Cortex of kidney (tissue), 1 donor: ENCODE data around the gene PRKCE.

Experiments
- DNase-seq: peaks from one replicate; lab custom pipeline; 2025; lab: John Stamatoyannopoulos, UW

Gene PRKCE

GRCh38 chr2:45780541-45781463, 129.3 kb downstream of the PRKCE start:
- DNase-seq: no peak

DNA sequence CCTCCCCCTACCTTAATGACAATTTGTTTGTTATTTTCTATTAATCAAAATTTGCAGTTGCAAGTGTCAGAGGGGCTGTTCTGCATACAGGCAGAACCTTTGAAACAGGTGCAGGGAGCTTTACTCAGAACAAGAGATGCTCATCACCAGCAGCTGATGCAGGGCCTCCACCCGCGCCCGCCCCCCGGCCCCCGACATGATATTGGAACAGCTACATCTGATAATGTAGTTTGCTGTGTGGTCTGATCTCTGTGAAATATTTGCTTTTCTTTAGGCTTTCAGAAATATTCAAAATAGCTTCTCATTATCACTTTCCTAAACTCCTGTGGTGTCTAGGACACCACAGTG, 130.0 kb downstream of the PRKCE start:
- DNase-seq: no peak

DNA sequence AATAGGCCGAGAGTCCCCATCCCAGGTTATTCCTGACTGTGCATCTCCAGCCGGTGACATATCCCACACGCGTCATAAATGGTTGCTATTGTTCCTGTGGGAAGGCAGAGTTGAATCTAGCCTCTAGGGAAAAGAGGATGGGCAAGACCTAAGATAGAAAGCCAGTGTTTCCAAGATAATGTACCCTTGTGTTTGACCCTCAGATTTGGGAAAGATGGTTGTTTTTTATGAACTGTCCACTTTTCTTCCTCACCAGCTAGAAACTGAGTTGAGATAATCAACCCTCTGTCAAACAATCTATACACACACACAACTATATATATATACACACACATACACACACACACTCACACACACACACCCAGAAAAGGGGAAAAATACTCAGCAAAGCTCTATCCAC, 131.0 kb downstream of the PRKCE start:
- DNase-seq: no peak

DNA sequence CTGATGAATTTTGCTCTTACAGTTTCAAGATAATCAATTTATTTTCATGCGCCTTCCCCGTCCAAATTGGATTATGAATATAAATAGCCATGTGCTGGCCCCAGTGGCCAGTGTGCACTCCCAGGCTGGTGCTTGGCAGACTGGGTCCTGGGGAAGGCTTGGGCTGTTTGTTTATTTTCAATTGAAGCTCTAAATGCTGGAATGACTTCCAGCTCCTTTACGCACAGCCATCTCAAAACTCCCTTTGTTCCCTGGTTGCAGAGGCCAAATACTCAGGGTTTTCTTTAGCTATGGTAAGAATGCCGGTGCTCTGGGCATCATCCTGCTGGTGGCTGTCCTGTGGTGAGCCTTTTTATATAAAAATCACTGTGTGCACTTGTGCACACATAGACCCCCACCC, 131.5 kb downstream of the PRKCE start:
- DNase-seq: no peak

GRCh38 chr2:45786030-45786835, 134.8 kb downstream of the PRKCE start:
- no peak for DNase-seq

GRCh38 chr2:45786836-45787357, 135.4 kb downstream of the PRKCE start:
- no peak for DNase-seq

GRCh38 chr2:45788401-45788800, 136.9 kb downstream of the PRKCE start:
- DNase-seq: no peak

DNA sequence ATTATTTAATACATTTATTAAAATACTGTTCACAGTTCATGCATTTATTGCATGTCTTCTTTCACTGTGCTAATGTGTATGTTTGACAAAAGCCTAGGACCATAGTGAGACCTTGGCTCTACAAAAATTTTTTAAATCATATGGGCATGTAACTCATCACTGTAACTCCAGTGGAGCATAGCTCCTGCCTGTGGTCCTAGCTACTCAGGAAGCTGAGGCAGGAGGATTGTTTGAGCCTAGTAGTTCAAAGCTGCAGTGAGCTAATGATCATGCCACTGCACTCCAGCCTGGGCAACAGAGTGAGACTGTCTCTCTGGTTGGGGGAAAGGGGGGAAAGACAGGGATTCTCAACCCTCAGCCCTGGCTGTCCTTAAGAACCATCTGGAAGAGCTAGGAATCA, 137.8 kb downstream of the PRKCE start:
- DNase-seq: no peak

DNA sequence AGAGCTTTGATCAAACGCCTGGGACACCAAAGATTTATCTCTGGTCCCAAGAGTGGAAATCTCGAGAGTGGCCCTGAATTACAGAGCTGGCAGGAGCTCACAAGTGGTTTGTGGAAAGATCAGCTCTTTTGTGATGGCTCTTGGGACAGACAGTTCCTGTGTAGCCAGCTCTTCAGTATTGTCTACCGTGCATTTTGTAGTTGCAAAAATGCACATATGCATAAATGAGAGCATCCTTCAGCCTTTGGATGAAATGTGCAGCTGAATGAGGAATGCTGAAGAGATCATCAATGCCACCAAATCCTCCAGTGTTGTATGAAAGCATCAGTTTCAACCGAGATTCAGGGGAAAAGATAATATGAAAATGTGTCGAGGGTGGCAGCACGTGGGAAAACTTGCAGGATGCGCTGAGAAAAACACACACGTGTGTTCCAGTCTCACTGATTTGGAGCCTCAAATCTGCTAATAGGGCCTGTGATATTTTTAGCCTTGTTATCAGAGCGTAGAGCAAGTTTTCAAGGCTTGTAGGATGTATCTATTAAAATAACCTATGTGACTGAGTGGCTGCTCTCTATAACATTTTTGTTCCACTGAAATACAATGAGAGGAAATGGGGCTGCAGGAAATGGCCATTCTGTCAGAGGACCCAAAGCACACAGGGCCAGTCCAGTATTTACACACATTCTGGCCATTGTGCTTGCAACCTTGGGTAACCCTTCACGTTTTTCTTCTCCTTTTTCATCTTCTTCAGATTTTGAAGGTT, 138.7 kb downstream of the PRKCE start:
- no peak for DNase-seq

- no peak for DNase-seq
These were observed 142.0 kb downstream of the PRKCE start for GRCh38 chr2:45793305-45793962.

DNA sequence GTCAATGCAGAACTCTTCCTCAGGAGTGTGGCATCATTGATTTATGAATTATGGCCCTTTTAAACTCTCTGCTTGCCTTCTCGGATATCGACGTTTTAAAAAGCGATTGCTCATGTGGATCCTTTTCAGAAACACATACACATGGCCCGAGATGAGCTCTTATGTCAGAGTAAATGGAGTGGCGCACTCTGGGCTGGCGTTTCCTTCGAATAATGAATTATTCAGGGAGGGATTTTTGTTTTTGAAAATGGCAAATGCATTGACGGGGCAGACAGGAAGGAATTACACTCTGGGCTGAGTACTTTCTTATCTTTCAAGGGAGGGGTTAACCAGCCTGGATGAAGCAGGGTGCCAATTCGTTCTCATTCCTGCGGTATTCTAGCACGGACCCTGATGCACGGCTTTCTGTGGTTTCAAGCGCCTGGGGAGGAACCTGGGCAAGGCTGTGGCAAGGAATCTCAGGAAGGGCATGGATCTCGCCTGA, 142.7 kb downstream of the PRKCE start:
- DNase-seq: no peak

GRCh38 chr2:45796500-45796899, 145.0 kb downstream of the PRKCE start:
- DNase-seq: no peak

DNA sequence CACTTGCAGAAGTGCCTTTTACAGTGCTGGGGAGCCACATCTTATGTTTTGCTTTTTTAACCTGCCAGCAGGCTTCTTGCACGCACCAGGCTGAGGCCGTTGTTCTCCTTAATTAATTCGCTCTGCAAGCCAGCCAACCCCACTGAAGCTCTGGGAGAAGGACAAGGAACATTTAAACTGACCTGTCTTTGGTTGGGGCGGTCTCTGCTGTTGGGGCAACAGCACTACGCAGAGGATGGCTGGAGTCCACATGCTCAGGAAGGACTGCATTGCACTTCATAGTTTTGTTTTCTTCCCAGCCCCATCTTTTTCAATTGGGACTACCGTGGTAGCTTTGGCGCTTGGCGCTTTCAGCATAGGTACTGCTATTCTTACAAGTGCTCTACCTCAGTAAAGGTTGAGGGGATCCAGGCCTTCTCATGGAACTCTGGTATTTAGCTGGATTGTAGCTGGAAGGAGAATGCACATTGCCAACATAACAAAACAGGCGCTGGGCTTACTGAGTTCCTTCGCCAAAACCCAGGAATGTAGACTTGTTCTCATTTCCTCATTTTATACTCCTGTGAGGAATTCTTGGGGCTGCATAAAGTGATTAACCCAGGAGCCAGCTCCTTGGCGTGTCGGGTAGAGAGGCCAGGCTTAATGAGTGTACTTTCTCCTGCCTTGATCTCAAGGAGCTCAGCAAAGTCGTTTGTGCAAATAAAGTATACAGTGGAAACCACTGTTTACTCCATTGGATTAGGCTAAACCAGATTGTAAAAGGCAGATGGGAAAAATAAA, 146.2 kb downstream of the PRKCE start:
- no peak for DNase-seq

DNA sequence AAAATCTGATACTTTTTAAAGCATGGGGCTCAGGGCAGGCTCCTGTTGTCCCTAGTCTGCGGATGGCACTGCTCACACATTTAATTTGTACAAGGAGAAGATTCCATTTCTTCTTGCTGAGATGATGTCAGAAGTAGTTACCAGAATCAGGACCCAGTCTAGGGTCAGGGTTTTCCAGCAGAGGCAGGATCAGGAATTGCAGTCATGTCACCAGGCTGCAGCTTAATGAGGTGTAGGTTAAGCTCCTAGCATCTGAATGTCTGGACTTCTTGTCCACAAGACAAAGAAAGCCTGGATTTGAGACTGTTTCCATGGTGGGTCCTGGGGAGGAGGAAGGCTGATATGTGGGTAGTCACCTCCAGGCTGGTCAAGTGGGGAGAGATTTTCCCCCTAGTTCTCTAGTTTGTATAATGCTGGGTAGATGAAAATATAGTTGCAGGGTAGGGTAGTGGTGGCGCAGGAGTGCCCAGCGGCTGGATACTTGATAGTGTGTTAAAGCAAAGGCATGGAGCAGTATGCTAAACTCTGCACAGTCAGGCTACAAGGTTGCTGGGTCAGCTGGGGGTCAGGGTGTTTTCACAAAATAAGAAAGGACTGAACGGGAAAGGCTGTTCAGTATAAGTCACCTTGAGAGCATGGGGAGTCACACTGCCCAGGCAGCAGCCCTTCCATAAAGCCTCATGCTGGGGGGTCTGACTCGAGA, 148.4 kb downstream of the PRKCE start:
- DNase-seq: no peak

- DNase-seq: no peak
These were observed 151.1 kb downstream of the PRKCE start for GRCh38 chr2:45802499-45803138.

- no peak for DNase-seq
These were observed 153.7 kb downstream of the PRKCE start for GRCh38 chr2:45804987-45805755.

DNA sequence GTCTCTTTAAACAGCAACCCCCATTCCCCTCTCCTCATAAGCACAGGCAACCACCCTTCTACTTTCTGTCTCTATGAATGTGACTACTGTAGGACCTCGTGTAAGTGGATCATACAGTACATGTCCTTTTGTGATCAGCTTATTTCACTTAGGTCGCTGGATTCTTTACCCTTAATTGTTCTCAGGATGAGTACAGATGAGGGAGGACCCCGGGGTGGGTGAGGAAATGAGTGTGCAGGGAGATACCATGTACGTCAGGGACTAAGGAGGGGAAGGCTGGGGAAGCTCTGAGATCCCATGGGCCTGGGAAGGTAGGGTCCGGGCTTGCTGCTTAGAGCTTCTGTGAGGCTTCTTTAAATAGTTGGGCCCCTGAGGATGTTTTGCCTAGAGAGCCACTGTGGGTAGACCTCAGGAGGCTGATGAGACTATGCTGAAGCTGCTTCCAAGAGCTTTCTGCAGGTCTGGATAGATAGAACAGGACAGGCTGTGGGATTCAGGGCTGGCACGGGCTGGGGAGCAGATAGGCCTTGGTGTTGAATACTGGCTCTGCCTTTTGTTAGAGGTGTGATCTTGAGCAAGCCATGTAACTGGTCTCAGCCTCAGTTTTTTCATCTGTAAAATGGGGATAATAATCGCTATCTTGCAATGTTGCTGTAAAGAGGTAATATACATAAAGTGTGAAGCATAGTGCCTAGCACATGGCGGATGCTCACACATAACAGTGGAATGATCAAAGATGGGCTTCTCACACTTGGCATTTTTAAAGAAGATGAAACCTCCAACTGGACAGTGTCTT, 155.3 kb downstream of the PRKCE start:
- DNase-seq: no peak

- DNase-seq: no peak
These were observed 156.9 kb downstream of the PRKCE start for GRCh38 chr2:45808294-45808800.
